ENCODE data around the gene SPAG5. TPM values are rescaled to one million over a fixed set of nuclear protein-coding genes. Genes with fewer than 3 reads are reported as not detected.

SPAG5 gene
- total and polyA plus RNA-seq, 9 of the 15 experiments (the other 6 are each of a cell fraction or from before 2014, with no cell fraction given): 94.4 to 286 (median 151) TPM

- intact Hi-C loops (cut with micrococcal nuclease): no loop called here
- in situ Hi-C loops (cut with MboI): no loop called here
- no peaks in the 10 kb centered on the region for H3K79me2 ChIP-seq (ENCODE audit: control insufficient read depth, insufficient read depth, low read length)
- no peaks in the 10 kb centered on the region for H3K27me3 ChIP-seq (ENCODE audit: control insufficient read depth in 2 of 2, insufficient read depth in 2 of 2, low read length in 2 of 2)
- H3K4me2 ChIP-seq (ENCODE audit: insufficient read depth, low read length): no peak overlapping the region
- BruUV-seq (replicated peaks): no TSS peak
- H3K9me3 ChIP-seq (replicated peaks; ENCODE audit: control insufficient read depth, insufficient read depth, low read depth, low read length): no peaks in the 10 kb centered on the region
- H3K9me1 ChIP-seq (ENCODE audit: control insufficient read depth, insufficient read depth, low read length): no peaks in the 10 kb centered on the region
- H3K36me3 ChIP-seq (ENCODE audit: control insufficient read depth, insufficient read depth, low read length): peaks cover 90% of the 10 kb centered on the region
- 0 out of 2 replicates have a peak, but pooled peaks cover 2% of the 10 kb centered on the region for H4K20me1 ChIP-seq (replicated peaks; ENCODE audit: control insufficient read depth, insufficient read depth, low read length)
- H3K4me1 ChIP-seq (replicated peaks in 1 of 2; ENCODE audit: control insufficient read depth in 2 of 2, insufficient read depth in 2 of 2, low read length in 2 of 2): no peaks in the 10 kb centered on the region; a peak in 1 of 5 replicates
- TF ChIP-seq, protein P1, sequence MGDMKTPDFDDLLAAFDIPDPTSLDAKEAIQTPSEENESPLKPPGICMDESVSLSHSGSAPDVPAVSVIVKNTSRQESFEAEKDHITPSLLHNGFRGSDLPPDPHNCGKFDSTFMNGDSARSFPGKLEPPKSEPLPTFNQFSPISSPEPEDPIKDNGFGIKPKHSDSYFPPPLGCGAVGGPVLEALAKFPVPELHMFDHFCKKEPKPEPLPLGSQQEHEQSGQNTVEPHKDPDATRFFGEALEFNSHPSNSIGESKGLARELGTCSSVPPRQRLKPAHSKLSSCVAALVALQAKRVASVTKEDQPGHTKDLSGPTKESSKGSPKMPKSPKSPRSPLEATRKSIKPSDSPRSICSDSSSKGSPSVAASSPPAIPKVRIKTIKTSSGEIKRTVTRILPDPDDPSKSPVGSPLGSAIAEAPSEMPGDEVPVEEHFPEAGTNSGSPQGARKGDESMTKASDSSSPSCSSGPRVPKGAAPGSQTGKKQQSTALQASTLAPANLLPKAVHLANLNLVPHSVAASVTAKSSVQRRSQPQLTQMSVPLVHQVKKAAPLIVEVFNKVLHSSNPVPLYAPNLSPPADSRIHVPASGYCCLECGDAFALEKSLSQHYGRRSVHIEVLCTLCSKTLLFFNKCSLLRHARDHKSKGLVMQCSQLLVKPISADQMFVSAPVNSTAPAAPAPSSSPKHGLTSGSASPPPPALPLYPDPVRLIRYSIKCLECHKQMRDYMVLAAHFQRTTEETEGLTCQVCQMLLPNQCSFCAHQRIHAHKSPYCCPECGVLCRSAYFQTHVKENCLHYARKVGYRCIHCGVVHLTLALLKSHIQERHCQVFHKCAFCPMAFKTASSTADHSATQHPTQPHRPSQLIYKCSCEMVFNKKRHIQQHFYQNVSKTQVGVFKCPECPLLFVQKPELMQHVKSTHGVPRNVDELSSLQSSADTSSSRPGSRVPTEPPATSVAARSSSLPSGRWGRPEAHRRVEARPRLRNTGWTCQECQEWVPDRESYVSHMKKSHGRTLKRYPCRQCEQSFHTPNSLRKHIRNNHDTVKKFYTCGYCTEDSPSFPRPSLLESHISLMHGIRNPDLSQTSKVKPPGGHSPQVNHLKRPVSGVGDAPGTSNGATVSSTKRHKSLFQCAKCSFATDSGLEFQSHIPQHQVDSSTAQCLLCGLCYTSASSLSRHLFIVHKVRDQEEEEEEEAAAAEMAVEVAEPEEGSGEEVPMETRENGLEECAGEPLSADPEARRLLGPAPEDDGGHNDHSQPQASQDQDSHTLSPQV (IDR thresholded peaks at IDR 0.05): no peak
- no peak overlapping the region for H3K27ac ChIP-seq (ENCODE audit: extremely low read depth, low read depth, low read length)
- FAIRE-seq (no peak), DNase-seq (ENCODE audit: extremely low read depth in 1 of 4, low spot score in 3 of 4) (no peak), ATAC-seq (no peak)
- no peak overlapping the region for H3K4me3 ChIP-seq
- 61% methylated on average over 4 of the region's 4 CpGs for WGBS (ENCODE audit: insufficient coverage, low coverage, missing lambda C conversion rate)
- ChIA-PET CTCF (ENCODE audit: low intra/inter-chr PET ratio) (no interaction called here), POLR2A (interaction anchor here (0.6 to 1.4 kb wide), 4 partner anchors 9 to 529 kb away, joined by 3 read pairs; no protein-coding TSS in a partner anchor)
- no peak overlapping the region for H2AFZ ChIP-seq (ENCODE audit: low read depth, low read length)
- H3K9ac ChIP-seq (ENCODE audit: insufficient read depth in 1 of 2, low read depth in 2 of 2, low read length in 2 of 2): no peak overlapping the region
These were observed 28.0 kb upstream of the SPAG5 start for GRCh38 chr17:28626818-28627217.

Measured in K562 (cell line).